NCI-H446 (cell line): ENCODE measurements around the gene THRB.

Experiments used
- DNase-seq, 2 experiments: peaks; one replicate each; lab custom pipeline; 2025; lab: John Stamatoyannopoulos, UW

THRB gene

DNA sequence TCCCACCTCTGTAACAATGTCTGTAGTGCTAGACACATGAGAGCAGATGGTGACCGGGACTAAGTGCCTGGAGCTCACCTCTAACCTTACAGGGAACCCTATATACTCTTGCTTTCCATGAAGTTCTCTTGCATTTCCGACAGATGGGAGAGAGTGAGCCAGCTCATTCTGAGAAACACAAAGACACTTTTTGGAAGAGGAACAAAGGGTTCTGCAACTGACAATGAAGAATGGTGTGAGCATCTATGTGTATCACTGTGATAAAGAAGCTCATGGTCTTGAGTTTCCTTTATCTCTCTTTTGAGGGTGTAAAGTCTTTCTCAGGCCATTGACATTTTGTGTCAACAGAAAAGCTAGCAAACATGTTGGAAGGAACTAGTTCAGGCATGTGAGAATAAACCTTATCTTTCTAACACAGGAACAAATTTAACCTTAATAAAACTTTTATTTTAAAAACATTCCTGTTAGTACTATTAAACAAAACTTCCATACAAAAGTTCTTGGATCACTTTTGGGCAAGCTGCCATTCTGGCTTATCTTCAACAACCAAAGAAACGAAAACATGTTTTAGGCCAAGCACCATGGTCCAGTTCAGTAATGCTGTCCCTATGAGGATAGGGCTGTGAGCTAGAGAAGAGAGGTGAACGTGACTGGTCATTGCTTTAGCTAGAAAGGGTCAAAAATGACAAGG, 142.7 kb downstream of the THRB start:
- DNase-seq: no peak

- no peak for DNase-seq
These were observed 145.2 kb downstream of the THRB start for GRCh38 chr3:24349367-24350019.

DNA sequence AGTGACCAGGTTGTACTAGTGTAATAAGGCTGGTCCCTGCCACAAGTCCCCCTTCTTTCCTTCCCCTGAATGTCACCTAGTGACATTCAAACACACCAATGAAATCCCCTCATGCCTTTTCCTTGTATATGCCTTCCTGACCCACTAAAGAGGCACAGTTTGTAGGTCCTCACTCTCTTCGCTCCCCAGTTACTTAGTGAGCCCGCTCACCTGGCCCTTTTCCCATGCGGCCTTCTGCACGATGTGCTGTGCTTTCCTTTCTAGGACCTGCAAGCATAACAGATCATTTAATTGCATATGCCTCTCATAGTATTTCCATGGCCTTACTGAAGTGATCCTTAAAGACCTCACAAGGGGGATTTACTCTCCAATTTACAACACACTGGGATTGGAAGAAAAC, 146.3 kb downstream of the THRB start:
- no peak for DNase-seq

DNA sequence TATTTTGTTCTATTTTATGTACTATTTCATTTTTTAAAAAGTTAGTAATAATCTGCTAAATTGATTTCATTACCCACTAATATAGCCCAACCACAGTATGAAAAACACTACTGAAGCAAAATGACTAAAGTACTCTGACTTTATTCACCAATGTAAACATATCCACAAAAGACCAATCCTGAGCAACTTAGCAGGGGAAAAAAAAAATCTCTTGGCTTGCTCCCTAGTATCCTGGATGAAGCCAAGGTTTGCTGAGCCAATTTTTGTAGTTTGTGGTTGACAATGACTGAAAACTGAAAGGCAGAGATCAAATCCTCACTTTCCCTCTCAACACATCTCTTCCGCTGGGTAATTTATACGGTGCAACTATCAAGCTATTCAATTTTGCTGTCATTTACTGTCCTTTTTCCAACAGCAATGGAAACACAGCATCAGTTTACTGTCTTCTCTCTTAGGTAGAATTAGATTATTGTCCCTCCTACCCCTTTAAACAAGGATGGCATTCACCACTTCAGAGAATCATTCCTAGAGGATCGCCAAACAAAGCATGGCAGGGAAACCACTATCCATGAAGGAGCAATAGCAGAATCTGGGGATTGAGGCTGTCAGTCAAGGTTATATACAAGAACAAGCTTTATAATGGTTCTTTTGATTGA, 149.7 kb downstream of the THRB start:
- peak; percentile 18 to 52 for DNase-seq

DNA sequence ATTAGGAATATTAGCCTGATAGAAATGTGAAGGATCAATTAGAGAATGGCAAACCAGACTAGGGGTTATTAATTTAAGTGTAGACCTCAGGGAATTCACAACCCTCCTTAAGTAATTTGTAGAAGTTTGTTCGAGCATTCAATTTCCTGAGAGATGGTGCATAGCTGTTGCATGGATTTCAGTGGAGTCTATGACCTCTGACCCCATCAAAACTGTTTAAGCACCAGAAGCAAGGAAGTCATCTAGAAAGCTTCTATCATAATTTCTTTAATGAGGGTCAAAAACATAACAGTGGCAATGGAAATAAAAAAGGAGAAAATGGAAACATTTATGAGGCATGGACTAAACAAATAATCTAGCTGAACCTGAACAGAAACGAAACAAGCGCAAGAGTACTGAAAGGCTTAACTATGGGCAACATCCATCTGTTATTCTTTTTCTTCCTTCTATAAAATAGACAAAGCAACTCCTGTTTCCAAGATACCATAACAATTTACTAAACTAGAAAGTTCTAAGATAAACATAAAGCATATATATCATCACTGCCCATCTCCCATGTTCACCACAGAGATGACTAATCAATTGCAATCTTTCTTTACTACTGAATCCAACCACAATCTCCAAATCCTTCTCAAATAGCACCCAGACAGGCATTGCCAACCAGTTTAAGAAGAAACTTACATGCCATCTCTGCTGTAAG, 151.4 kb downstream of the THRB start:
- DNase-seq: no peak

- DNase-seq: no peak
These were observed 152.4 kb downstream of the THRB start for GRCh38 chr3:24342275-24342674.

DNA sequence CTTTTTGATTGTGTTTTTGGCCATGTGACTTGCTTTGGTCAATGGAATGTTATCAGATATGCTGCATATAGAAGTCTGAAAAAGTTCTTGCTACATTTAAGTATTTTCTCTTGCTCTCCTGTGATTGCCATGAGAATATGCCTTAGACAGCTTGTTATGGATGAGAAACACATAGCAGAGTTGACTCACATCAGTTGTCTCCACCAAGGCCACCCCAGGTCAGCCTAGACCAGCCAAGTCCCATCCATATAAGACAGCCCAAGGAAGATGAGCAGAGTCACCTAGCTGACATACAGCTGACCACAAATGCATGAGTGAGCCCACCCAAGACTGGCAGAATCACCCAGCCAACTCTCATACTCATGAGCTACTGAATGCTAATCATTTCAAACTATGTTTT, 153.0 kb downstream of the THRB start:
- DNase-seq: no peak

DNA sequence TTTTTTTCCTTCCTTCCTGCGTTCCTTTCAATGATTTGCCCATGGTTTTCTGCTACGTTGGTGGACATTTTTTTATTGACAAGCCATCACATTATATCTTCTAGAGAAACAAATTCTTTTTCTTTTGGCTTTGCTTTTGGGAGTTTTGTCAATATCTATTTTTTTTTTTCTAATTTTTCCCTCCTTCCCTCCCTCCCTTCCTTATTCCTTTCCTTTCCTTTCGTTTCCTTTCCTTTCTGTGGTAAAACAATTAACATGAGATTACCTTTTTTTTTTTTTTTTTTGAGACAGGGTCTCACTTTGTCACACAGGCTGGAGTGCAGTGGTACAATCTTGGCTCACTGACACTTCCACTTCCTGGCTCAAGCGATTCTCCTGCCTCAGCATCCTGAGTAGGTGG, 153.7 kb downstream of the THRB start:
- no peak for DNase-seq

GRCh38 chr3:24340161-24340560, 154.5 kb downstream of the THRB start:
- DNase-seq: no peak

DNA sequence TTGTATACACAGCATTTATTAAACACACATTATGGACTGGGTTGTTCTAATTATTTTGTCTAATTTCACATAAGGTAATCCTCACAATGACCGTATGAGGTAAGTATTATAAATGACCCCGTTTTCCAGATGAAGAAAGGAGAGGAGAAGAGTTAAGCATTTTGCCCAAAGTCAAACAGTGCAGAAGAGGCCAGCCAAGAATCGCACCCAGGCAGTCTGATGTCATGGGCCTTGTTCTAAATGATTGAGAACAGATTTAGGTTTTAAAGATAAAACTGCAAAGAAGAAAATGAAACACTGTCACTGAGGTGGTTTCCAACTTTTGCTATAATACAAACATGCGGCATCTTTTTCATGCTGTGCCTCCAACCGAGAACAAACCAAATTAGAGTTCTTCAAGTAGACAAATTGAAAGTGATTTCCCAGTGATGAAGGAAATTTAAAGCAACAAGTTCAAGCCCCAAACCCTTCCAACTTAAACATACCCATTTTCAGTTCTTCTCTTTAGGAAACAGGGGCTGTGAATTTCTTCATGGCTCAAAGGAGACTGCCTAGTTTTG, 155.3 kb downstream of the THRB start:
- no peak for DNase-seq

DNA sequence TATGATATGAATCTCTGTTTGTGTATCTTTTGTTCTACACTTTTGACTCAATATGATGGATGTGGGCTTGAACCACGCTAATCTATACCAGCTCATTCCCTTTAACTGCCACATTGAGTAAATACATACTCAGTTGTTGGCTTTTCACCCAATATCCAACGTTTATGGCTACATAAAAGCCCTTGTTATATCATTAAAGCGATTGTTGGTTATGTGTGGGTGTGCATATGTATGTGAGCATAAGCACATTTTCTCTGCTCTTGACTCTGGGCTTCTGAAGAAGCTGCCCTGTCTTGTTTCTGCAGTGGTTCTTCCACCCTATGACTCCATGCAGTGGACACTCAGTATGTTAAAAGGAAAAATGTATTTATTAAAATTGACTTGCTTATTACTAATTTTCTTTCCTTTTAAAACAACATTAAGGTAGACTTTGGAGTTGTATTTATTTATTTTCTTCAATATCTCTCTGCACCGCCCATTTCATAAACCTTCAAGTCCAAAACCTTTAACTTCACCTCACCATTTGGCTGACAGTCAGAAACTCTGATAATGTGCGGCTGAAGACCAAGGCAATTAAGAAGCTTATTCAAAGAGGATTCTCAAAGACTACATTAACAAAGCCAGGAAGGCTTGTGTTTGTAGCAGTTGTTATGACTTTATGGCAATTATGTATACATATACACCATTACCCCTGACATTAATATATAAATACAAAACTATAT, 156.1 kb downstream of the THRB start:
- DNase-seq: no peak

GRCh38 chr3:24336101-24336500, 158.5 kb downstream of the THRB start:
- no peak for DNase-seq

DNA sequence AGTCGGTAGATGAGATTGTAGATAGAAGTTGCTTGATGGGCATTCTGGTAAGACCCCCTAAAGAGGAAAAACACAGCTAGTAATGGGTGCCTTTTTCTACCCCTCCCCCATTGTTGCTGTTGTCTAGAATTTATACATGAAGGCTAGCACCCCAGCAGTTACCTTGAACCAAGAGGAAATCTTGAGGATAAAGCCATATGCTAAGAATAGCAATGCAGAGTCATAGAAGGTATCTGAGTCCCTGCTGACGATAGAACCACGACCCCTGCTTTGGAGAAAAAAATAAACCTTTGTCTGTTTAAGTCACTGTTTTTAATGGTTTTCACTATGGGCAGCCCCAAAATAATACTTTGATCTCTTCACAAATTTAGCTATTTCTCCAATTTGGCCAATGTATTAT, 162.6 kb downstream of the THRB start:
- no peak for DNase-seq

DNA sequence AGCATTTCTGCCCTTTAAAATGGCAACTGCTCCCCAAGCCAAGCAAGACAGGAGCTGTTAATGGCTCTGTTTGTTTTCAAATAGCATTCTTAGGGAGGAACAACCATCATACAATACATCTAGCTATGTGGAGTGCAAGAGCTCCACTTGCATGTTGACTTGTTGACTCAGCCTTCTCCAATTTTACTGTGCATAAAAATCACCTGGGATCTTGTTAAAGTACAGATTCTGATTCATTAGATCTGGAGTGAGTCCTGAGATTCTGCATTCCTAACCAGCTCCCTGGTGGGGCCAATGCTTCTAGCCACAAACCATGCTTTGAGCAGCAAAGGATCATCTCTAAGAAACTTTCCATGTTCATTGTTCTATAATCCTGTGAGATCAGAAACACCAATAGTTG, 171.4 kb downstream of the THRB start:
- no peak for DNase-seq

DNA sequence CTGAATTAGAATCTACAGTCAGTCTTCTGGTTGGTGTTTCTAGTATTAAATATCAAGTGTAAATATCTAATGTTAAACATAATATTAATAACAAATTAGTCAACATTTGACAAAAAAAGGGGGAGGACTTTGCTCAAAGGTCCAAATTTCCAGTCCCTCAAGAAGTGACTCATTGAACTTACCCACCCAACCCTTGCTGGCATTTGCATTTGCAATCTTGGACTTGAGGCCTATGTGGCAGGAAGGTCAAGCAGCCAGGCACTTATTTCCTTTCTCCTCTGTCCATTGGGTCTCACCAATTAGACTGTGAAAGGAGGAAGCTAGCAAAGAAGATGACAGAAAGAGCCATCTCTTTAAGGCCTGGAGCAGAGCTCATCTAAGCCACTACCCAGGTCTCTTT, 174.0 kb downstream of the THRB start:
- no peak for DNase-seq

- no peak for DNase-seq
These were observed 175.9 kb downstream of the THRB start for GRCh38 chr3:24318677-24319287.

DNA sequence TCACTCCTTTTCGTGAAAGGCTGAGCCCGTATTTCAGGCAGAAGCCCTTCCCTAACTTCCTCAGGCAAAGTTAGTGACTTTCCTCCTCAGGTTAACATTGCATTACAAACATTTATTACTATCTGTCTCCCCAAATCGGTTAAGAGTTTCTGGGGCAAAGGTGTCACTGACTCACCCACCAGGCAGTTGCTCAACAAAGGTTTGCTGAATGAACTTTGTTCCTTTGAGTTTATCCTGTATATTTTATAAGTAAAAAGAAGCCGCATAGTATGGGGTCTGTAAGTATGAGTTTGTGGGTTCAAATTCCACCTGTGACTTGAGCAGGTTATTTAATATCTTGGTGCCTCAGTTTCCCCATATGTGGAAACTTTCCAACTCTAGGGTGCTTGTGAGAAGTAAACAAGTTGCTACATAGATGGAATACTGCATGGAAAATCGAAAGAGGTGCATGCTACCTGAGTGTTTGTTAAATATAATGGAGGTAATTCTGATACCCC, 177.7 kb downstream of the THRB start:
- no peak for DNase-seq

- no peak for DNase-seq
These were observed 178.7 kb downstream of the THRB start for GRCh38 chr3:24315971-24316370.

GRCh38 chr3:24315356-24315755, 179.3 kb downstream of the THRB start:
- no peak for DNase-seq

- DNase-seq: no peak
These were observed 182.8 kb downstream of the THRB start for GRCh38 chr3:24311881-24312280.

DNA sequence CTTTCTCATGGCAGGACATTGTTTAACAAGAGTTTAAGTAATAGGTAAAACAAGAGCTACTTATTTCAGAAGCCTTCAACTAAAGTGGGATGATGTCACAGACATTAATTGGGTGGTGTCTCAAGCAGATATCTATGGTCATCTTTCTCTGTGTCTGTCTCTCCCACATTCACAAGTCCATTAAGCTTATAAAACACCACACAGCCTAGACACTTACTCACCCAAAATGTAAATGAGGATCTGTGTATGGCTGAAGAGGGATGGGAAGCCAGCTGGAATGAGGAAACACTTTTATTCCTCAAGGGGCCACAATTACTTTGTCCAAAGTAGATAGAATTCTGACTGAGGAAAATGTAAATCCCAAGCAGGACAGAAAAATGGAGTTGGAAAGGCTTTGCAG, 183.8 kb downstream of the THRB start:
- no peak for DNase-seq
